ENCODE measurements around the gene MKNK2. TPM values are rescaled to one million over a fixed set of nuclear protein-coding genes. Genes with fewer than 3 reads are reported as not detected.

Gene MKNK2
- total and polyA plus RNA-seq, 2 of the 13 experiments (the other 11 are each of a cell fraction or from before 2014, with no cell fraction given) = 44.9 to 112 TPM

DNA sequence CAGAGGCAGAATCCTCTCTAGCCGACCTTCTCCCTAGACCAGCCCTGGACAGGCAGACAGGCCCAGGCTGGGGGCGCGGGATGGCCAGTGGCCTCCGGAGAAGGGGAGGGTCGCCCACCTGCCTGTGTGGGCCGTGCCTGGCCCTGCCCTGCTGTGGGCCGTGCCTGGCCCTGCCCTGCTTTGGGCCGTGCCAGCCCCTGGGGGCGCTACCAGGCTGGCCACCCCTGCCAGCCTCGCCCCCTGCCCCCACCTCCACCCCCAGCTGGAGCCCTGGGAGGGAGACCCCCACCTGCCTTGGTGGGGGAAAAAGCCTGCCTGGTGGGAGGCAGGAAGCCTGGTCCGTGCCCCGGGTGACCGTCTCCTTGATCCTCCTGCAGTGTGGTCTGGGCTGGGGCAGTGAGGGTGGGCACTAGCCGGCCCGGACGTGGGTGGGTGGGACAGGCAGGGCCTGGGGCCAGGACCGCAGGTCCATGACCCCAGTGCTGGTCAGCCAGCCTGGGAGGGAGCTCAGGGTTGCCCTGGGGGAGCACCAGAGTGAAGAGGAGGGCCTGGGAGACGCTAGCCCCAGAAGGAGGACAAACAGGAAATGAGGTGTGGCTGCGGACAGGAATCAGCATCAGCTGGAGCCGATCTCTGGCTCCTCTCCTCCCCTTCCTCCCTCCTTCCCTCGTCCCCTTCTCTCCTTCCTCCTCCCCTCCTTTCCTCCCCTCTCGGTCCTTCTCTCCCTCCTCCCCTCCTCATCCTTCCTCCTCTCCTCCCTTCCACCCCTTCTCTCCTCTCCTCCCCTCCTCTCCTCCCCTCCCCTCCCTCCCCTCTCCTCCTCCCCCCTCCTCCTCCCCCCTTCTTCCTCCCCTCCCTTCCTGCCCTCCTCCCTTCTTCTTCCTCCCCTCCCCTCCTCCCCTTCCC lies 5.1 kb upstream of the MKNK2 start (continued):
- TF ChIP-seq ZNF547 (CRISPR knock-in tag; IDR thresholded peaks at IDR 0.05) (no peak), HNRNPLL (IDR thresholded peaks at IDR 0.05; ENCODE audit: low read depth, low read length, poor library complexity, severe bottlenecking) (no peak), BRCA1 (CRISPR knock-in tag; IDR thresholded peaks at IDR 0.05) (no peak), ZNF558 (CRISPR knock-in tag; IDR thresholded peaks at IDR 0.05; ENCODE audit: borderline replicate concordance) (no peak), SAP130 (CRISPR knock-in tag; IDR thresholded peaks at IDR 0.05; ENCODE audit: low read depth) (peak; percentile 75), GZF1 (CRISPR knock-in tag; IDR thresholded peaks at IDR 0.05) (no peak), PITX1 (CRISPR knock-in tag; IDR thresholded peaks at IDR 0.05) (0 out of 2 replicates have a peak, but pooled peaks have one; percentile 48), HOXA5 (CRISPR knock-in tag; IDR thresholded peaks at IDR 0.05) (no peak), PRPF4 (IDR thresholded peaks at IDR 0.05; ENCODE audit: low read depth, low read length, poor library complexity, severe bottlenecking) (no peak), ZNF253 (CRISPR knock-in tag; IDR thresholded peaks at IDR 0.05; ENCODE audit: borderline replicate concordance) (no peak), ZNF616 (CRISPR knock-in tag; IDR thresholded peaks at IDR 0.05; ENCODE audit: low read depth) (no peak), ZNF160 (CRISPR knock-in tag; IDR thresholded peaks at IDR 0.05) (no peak), SYNCRIP (IDR thresholded peaks at IDR 0.05; ENCODE audit: insufficient read depth, low read depth, low read length) (no peak), ZNF792 (CRISPR knock-in tag; IDR thresholded peaks at IDR 0.05) (peak; percentile 27; the same call in 1 of the 2 replicates), ZNF138 (CRISPR knock-in tag; IDR thresholded peaks at IDR 0.05; ENCODE audit: low read depth) (no peak), ZNF570 (CRISPR knock-in tag; IDR thresholded peaks at IDR 0.05; ENCODE audit: borderline replicate concordance) (no peak), ZNF883 (CRISPR knock-in tag; IDR thresholded peaks at IDR 0.05; ENCODE audit: not compliant biosample characterization) (no peak), RFX1 (IDR thresholded peaks at IDR 0.05) (no peak), HOXD1 (CRISPR knock-in tag; IDR thresholded peaks at IDR 0.05) (no peak), ZNF232 (CRISPR knock-in tag; IDR thresholded peaks at IDR 0.05; ENCODE audit: borderline replicate concordance) (no peak)
- TF ChIP-seq, protein P1, sequence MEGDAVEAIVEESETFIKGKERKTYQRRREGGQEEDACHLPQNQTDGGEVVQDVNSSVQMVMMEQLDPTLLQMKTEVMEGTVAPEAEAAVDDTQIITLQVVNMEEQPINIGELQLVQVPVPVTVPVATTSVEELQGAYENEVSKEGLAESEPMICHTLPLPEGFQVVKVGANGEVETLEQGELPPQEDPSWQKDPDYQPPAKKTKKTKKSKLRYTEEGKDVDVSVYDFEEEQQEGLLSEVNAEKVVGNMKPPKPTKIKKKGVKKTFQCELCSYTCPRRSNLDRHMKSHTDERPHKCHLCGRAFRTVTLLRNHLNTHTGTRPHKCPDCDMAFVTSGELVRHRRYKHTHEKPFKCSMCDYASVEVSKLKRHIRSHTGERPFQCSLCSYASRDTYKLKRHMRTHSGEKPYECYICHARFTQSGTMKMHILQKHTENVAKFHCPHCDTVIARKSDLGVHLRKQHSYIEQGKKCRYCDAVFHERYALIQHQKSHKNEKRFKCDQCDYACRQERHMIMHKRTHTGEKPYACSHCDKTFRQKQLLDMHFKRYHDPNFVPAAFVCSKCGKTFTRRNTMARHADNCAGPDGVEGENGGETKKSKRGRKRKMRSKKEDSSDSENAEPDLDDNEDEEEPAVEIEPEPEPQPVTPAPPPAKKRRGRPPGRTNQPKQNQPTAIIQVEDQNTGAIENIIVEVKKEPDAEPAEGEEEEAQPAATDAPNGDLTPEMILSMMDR (CRISPR knock-in tag; IDR thresholded peaks at IDR 0.05) = no peak
- TF ChIP-seq, protein P2, sequence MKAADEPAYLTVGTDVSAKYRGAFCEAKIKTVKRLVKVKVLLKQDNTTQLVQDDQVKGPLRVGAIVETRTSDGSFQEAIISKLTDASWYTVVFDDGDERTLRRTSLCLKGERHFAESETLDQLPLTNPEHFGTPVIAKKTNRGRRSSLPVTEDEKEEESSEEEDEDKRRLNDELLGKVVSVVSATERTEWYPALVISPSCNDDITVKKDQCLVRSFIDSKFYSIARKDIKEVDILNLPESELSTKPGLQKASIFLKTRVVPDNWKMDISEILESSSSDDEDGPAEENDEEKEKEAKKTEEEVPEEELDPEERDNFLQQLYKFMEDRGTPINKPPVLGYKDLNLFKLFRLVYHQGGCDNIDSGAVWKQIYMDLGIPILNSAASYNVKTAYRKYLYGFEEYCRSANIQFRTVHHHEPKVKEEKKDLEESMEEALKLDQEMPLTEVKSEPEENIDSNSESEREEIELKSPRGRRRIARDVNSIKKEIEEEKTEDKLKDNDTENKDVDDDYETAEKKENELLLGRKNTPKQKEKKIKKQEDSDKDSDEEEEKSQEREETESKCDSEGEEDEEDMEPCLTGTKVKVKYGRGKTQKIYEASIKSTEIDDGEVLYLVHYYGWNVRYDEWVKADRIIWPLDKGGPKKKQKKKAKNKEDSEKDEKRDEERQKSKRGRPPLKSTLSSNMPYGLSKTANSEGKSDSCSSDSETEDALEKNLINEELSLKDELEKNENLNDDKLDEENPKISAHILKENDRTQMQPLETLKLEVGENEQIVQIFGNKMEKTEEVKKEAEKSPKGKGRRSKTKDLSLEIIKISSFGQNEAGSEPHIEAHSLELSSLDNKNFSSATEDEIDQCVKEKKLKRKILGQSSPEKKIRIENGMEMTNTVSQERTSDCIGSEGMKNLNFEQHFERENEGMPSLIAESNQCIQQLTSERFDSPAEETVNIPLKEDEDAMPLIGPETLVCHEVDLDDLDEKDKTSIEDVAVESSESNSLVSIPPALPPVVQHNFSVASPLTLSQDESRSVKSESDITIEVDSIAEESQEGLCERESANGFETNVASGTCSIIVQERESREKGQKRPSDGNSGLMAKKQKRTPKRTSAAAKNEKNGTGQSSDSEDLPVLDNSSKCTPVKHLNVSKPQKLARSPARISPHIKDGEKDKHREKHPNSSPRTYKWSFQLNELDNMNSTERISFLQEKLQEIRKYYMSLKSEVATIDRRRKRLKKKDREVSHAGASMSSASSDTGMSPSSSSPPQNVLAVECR (CRISPR knock-in tag; IDR thresholded peaks at IDR 0.05; ENCODE audit: borderline replicate concordance) = peak; percentile 5; the same call in 1 of the 2 replicates
- TF ChIP-seq, protein P3, sequence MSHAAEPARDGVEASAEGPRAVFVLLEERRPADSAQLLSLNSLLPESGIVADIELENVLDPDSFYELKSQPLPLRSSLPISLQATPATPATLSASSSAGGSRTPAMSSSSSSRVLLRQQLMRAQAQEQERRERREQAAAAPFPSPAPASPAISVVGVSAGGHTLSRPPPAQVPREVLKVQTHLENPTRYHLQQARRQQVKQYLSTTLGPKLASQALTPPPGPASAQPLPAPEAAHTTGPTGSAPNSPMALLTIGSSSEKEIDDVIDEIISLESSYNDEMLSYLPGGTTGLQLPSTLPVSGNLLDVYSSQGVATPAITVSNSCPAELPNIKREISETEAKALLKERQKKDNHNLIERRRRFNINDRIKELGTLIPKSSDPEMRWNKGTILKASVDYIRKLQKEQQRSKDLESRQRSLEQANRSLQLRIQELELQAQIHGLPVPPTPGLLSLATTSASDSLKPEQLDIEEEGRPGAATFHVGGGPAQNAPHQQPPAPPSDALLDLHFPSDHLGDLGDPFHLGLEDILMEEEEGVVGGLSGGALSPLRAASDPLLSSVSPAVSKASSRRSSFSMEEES (CRISPR knock-in tag; IDR thresholded peaks at IDR 0.05) = no peak

All from HepG2 (cell line).